Measurements from ENCODE around the gene LNPK. TPM values are rescaled to one million over a fixed set of nuclear protein-coding genes. Genes with fewer than 3 reads are reported as not detected.

The LNPK gene
- total RNA-seq, 1 experiment from 2014 or later: 10.3 TPM

GRCh38 chr2:175932675-175933074 is 69.4 kb downstream of the LNPK start:
- no peak for DNase-seq (ENCODE audit: low spot score)
- ATAC-seq: no peak
- ChIA-PET CTCF (no interaction called here), POLR2A (no interaction called here)
- Mint-ChIP-seq H3K27me3 (ENCODE audit: low read depth) (no peaks in the 10 kb centered on the region), H3K4me3 (no peak overlapping the region), H3K36me3 (no peaks in the 10 kb centered on the region; the same call in 1 of the 2 replicates), H3K27ac (no peak overlapping the region), H3K4me1 (no peaks in the 10 kb centered on the region), H3K9me3 (no peaks in the 10 kb centered on the region)
- no peak for TF ChIP-seq ZMAT4 (CRISPR knock-in tag; IDR thresholded peaks at IDR 0.05)
- TF ChIP-seq ATF2 (CRISPR knock-in tag; IDR thresholded peaks at IDR 0.05; ENCODE audit: borderline replicate concordance, low read depth): no peak
- no peak for TF ChIP-seq STAT6 (CRISPR knock-in tag; conservative IDR thresholded peaks at IDR 0.05; ENCODE audit: low read depth)
- TF ChIP-seq ELF4 (CRISPR knock-in tag; IDR thresholded peaks at IDR 0.05; ENCODE audit: low read depth): no peak
- TF ChIP-seq ZNF232 (CRISPR knock-in tag; IDR thresholded peaks at IDR 0.05): no peak
- no peak for TF ChIP-seq ZSCAN18 (CRISPR knock-in tag; IDR thresholded peaks at IDR 0.05)
- TF ChIP-seq JAZF1 (CRISPR knock-in tag; IDR thresholded peaks at IDR 0.05): no peak
- no peak for TF ChIP-seq ETV6 (CRISPR knock-in tag; IDR thresholded peaks at IDR 0.05)
- TF ChIP-seq MYBL2 (CRISPR knock-in tag; IDR thresholded peaks at IDR 0.05): no peak
- TF ChIP-seq ZBTB43 (CRISPR knock-in tag; IDR thresholded peaks at IDR 0.05): no peak
- no peak for TF ChIP-seq ATF1 (CRISPR knock-in tag; IDR thresholded peaks at IDR 0.05)
- TF ChIP-seq USF2 (CRISPR knock-in tag; IDR thresholded peaks at IDR 0.05): no peak
- no peak for TF ChIP-seq FOXK1 (CRISPR knock-in tag; IDR thresholded peaks at IDR 0.05)
- no peak for TF ChIP-seq FOXP1 (CRISPR knock-in tag; IDR thresholded peaks at IDR 0.05; ENCODE audit: borderline replicate concordance)
- TF ChIP-seq AFF4 (CRISPR knock-in tag; IDR thresholded peaks at IDR 0.05; ENCODE audit: borderline replicate concordance): no peak
- TF ChIP-seq CDX4 (CRISPR knock-in tag; IDR thresholded peaks at IDR 0.05; ENCODE audit: borderline replicate concordance): no peak
- TF ChIP-seq RELA (CRISPR knock-in tag; IDR thresholded peaks at IDR 0.05; ENCODE audit: borderline replicate concordance): no peak
- no peak for TF ChIP-seq E2F4 (CRISPR knock-in tag; IDR thresholded peaks at IDR 0.05; ENCODE audit: borderline replicate concordance, low read depth)
- TF ChIP-seq ZNF671 (CRISPR knock-in tag; IDR thresholded peaks at IDR 0.05): no peak

All from WTC11 (cell line).